NCI-H748 (cell line): ENCODE results near the gene SOX13.
"Not testable (repeated sequence)": the region's sequence is repeated elsewhere in the genome, so short reads cannot be mapped to it uniquely, and the experiment has no call there.

Source experiments
- DNase-seq: peaks from one replicate; lab custom pipeline; 2025; ENCODE audit not compliant: unreplicated experiment; lab: John Stamatoyannopoulos, UW

The SOX13 gene

DNA sequence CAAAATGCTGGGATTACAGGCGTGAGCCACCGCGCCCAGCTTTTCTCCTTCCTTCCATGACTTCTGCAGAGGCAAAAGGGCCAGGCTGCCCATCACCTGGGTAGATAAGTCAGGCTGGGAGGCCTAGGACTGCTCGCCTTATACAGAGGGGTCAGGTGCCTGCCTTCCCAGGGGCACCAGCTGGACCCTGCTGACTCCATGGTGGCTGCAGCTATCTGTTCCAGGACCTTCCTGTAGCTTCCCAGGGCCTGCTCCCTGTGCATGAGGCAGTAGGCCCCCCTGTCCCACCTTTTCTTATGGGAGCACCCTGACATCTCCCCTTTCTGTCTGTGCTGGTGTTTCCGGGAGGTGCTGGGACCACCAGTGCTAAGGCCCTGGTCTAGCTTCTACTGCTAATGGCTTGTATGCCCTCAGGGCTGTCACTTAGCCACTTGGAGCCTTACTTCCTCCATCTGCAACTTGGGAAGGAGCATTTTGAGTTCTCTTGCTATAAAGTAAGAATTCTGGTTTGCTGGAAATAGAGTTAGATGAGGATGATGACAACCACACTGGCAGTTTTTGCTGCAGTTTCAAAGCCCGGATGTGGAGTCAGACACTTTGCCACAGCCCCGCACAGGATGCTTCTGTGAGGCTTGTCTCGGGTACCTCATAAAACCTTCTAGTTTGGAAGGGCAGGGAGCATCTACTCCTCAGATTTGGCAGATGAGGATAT lies 14.4 kb downstream of the SOX13 start:
- DNase-seq: no peak

- no peak for DNase-seq
These were observed 15.1 kb downstream of the SOX13 start for GRCh38 chr1:204087893-204088528.

DNA sequence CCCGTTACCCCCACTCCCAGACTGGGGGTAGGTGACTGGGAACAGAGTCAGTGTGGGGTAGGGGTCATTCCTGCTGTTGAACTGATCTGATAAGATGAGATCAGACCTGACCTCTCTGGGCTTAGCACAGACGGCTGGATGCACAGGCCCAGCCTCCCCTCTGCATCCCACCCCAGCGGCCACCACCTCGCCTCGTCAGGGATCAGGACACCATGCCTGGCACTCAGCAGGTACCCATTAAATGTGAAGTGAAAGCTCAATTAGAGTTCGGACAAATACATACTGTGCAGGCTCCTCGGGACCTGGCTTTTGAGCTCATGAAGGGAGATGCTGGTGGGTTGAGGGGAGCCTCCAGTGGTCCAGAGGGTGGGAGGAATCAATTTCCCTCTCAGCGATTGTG lies 15.7 kb downstream of the SOX13 start:
- DNase-seq: no peak

DNA sequence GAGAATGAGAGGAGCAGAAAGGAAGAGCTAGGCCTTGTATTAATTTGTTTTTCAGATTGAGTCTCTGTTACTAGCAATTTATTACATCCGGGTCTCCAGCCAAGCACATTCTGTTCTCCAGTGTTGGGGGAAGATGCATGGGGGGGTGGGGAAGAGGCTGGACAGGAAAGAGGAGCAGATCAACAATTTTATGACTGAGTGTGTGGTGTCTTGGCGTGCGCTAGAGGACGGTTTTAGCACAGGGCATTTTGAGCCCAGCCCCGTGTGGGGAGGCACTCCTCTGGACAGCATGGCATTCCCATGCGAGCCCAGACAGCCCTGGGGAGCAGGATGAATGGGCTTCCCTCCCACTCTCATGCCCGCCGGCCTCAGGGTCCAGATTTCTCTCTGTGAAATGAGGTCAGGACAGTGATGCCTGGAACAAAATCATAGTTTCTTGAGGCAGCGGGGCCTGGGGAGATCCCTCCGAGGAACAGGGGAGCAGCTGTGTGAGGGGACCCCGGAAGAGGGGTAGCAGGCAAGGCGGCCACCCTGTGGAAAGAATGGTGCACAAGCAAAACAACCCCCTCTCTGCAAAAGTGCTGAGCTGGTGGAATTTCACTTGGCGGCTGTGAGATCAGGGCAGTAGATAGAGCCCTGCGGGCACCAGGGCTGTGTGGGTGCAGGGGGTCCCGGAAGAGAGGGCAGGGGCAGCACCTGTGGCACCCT lies 16.3 kb downstream of the SOX13 start:
- DNase-seq: no peak

DNA sequence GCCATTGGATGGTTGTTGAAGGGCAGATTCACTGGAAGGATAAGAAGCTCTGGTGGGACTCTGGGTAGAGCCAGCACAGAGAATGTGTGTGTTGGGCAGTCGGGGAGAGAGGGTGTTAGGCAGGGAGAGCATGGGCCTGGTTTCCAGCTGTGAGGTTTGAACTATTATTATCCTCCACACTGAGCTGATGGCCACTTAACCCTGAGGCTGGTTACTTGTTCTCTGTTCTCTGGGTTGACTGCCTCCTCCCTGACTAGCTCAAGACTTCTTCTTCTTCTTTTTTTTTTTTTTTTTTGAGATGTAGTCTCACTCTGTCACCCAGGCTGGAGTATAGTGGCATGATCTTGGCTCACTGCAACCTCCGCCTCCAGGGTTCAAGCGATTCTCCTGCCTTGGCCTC lies 17.2 kb downstream of the SOX13 start:
- DNase-seq: not testable (repeated sequence)

- DNase-seq: no peak
These were observed 18.2 kb downstream of the SOX13 start for GRCh38 chr1:204091066-204091465.

- DNase-seq: no peak
These were observed 18.9 kb downstream of the SOX13 start for GRCh38 chr1:204091787-204092312.

GRCh38 chr1:204092632-204093420 lies 19.9 kb downstream of the SOX13 start:
- no peak for DNase-seq

DNA sequence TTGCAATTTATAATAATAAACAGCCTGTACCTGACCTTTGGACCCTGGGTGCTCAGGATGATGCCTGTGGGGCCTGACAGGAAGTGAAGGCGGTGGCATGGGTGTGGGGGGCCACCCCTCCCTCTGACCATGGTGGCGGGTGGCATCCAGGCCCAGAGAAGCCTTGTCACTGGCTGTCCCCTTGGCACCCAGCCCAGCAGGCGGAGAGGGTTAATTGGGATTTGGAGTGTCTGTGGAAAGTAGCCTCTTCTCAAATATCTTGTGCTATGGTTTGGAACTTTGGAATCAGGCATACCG lies 20.5 kb downstream of the SOX13 start:
- DNase-seq: peak; percentile 51

GRCh38 chr1:204093781-204094180 lies 20.9 kb downstream of the SOX13 start:
- DNase-seq: peak; percentile 28

DNA sequence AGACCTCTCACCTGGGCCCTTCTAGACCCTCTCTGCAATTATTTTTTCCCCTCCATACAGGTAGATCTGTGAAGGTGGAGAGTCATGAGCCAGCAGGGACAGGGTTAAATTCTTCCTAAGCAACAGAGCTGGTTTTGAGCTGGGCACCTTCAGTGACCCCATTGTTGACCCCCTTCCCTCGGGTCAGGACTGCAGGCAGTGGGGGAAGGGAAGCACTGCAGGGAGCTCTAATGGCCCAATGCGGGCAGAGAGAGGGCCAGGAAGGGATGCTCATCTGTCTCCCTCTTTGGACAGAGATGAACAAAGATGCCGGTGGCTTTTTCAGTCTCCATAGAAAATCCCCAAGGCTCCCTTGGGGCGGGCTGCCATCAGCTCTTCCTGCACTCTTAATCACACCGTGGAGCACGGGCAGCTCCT lies 21.4 kb downstream of the SOX13 start:
- DNase-seq: no peak

- peak; percentile 5 for DNase-seq
These were observed 22.1 kb downstream of the SOX13 start for GRCh38 chr1:204094856-204095634.

DNA sequence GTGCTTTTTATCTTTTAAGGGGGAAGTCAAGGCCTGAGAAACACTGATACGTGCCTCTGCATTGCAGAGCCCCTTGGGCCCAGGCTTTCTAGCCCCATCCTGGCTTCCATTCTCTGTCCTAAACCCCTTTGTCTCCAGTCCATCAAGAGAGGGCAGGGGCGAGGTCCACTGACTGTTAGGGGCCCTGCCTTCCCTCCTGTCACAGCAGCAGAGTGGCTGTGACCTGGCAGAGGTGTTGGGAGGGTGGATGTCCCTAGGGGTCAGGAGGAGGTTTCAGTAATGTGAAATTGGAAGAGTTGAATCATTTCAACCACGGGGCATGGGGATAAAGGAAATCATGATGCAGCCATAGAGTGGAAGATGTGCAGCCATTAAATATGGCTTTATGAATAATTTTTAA lies 24.0 kb downstream of the SOX13 start:
- DNase-seq: no peak

DNA sequence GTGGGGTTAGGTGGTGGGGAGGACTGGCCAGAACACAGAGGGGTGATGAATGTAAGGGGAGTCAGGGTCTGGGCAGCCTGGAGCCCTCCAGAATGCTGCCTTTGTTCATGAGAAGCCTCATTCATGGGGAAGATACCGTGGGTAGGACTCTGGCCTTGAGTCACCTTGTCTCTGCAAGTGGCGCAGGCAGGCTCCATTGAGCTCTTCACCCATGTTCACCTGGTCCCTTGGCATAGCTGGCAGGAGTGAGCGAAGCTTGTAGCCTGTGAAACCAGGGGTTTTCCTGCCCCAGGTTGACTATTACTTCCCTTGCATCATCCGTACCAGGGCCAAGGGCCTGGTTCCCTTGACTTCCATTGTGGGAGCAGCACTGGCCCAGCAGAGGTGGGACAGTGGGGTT lies 25.8 kb downstream of the SOX13 start:
- no peak for DNase-seq

- not testable (repeated sequence) for DNase-seq
These were observed 26.8 kb downstream of the SOX13 start for GRCh38 chr1:204099754-204100153.

DNA sequence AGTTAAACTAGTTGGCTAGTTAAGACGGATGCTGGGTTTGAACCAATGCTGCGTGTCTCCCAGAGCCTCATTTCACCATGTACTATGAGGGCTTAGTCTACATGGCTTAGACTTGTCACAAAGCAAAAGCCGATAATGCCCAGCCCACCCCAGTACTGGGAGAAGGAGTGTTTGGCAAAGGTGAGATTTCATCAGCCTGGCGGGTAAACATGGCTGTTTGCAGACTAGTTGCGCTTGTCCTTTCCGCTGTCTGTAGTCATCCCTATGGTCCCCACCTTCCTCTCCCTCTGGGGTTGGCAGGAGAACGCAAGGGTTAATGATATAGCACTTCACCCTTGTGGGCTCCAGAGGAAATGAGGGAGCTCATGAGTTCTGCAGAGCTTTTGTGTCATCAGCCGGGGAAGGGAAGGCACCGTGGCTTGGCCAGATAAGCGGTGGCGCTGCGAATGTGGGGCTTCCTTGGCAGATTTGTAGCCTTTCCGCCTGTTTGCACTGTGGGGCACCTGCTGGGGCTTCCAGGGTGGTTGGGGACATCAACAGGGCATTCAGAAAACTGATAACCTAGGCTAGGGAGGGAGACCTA lies 29.2 kb downstream of the SOX13 start:
- peak; percentile 46 for DNase-seq

DNA sequence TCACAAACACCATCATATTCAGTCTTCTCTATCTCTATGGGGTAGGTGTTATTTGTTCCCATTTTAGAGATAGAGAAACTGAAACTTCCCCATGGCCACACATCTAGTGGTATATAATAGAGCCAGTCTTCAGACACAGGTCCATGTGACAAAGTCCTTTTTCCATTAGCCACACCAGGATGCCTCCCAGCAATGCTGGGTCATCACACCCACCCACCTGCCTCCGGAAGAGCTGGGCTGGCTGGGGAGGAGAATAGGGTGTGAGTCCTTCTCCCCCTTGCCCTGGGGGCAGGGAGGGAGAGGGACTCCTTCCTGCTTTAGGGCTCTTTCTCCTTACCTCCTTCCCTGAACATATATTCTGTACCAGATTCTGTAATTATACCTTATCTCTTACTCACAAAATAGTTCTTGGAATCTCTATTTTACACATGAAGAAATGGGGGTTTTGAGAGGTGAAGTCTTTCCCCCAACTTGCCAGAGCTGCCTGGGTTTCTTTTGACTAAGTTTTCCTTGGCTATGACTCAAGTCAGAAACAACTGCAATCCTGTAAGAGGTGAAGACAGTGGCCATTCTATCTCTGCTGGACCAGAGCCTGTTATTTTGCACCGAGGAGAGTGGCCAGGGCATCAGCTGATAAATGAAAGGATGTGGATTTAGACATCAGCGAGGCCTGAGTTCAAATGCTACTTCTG lies 30.0 kb downstream of the SOX13 start:
- DNase-seq: no peak

GRCh38 chr1:204103431-204103741 lies 30.5 kb downstream of the SOX13 start:
- no peak for DNase-seq

DNA sequence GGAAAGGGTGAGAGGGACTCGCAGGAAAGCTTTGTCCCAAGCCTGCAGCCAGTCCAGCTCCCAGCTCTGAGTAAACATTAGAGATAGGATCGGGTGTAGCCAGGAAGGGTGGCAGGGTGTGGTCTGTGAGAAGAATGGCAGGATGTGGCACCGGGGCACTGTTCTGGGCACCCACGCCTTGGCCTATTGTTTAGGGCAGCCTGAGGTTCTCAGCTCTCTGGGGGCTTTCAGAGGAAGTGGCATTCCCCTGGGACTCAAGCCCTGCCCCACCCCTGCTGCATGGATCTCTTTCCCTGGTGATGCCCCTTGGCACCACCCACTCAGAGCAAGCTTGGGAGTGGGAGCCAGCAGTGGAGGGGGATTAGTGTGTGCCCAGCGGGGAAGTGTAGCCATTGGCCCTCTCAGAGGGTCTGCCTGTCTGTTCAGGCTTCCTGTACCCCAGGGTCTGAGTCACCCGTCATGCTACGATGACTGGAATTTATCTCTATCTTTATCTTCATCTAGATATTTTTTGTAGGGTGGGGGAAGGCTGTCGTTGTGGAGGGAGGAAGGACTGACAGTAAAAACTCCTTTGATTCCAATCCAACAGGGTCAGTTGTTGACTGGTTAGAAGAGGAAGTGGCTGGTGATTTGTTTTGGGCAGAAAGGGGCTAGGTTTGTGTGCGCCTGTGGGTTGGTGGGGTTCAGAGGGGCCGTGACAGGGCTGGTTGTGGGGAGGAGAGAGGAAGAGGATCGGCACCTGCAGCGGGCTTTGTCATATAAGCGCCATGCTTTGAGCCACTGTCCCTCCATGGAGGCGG lies 31.6 kb downstream of the SOX13 start:
- DNase-seq: peak; percentile 6
